Pulmonary artery endothelial cell (primary cell): ENCODE measurements around the gene ZDHHC12. TPM values are rescaled to one million over a fixed set of nuclear protein-coding genes. Genes with fewer than 3 reads are reported as not detected.

Source experiments
- DNase-seq: peaks from one replicate; pipeline ENCODE4 v3.0.0-alpha.2; 2011; ENCODE audit warnings: low read depth, low spot score
- total RNA-seq: library from RNA; depleted of rRNA; stranded (reverse); fragments of >200 nt; gene quantifications from 2 replicates; pipeline ENCODE4 v1.2.3, GENCODE V29; 2014

ZDHHC12 gene
- total RNA-seq, 1 donor from 2014 or later = 34.8 TPM

DNA sequence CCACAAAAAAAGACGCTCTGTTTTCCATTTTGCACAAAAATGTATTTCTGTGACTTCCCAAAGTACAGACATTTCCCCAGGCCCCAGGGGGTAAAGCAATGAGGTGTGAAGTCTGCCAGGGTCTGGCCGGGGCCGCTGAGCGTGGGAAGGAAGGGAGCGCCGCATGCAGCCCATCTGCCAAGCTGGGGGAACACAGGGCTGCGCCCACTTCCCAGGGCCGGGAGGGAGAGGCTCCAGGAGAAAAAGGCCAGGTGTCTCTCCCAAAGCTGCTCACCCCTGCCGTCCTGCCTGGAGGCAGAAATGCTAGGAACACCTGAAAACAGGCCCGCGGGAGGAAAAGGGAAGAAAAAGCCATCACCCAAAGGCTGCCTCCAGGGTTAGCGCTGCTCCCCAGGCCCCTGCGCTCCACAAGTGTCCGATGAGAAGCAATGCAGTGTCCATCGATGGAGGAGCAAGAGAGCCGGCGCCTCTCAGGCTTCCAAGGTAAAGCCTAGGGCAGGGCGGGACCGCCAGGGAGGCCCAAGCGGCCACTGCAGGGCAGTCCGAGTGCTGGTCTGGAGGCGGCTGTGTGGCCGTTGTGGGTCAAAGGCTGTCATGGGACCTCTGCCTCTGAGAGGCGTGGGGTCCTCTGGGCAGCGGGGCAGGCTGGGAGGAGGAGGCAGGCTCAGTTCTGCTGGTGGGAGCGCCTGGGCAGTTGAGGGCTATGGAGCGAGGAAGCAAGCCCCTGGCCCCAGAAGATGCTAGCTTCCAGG lies 6.0 kb upstream of the ZDHHC12 start:
- DNase-seq = no peak

DNA sequence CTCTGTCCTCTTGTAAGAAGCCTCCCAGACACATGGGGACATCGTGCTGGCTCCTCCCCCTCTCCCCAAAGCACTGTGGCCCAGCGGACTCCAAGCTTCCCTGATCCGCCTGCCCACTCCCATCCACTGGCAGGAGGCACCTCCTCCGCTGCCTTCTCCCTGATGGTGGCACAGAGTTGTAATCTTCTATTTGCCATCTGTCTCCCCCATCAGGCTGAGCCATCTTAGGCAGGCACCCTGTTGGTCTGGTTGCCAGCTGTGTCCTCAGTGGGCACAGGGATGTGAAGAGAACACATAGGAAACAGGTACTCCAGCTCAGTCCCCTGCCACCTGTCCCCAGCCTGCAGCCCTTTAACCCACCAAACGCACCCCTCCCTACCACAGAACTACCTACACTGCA lies 5.4 kb upstream of the ZDHHC12 start:
- DNase-seq = no peak

DNA sequence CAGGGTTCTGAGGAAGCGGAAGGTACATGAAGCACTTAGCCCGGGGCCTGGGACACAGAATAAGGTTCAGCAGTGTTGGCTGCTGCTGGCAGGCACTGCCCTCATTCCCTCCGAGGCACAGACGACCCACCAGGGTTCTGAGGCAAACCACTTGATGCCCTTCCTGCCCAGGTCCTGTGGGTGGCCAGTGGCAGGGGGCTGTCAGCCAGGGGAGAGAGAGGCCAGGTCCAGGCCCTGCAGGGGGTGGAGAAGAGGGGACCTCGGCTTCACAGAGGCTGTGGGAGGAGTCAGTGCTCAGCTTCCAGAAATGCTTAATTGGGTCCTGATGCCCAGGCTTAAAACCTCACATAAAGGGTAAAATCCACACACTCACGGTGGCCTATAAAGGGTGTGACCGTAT lies 4.4 kb upstream of the ZDHHC12 start:
- no peak for DNase-seq

DNA sequence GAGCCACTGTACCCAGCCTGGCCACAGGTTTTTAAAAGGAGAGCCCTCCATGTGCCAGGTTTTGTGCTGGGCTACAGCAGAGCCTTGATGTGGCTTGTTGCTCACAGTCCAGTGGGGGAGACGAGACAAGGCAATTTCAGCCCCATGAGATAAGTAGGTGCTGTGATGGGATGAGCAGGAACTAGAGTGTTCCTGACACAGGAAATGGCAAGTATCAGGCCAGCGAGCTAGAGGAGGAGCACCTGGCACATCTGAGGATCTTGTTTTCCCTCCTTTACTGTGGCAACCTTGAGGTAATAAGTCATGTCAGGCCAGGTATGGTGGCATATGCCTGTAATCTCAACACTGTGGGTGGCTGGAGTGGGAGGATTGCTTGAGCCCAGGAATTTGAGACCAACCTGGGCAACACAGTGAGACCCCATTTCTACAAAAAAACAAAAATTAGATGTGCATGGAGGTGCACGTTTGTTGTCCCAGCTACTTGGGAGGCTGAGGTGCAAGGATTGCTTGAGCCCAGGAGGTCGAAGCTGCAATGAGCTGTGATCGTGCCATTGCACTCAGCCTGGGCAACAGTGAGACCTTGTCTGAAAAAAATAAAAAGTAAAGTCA lies 3.8 kb upstream of the ZDHHC12 start:
- no peak for DNase-seq

DNA sequence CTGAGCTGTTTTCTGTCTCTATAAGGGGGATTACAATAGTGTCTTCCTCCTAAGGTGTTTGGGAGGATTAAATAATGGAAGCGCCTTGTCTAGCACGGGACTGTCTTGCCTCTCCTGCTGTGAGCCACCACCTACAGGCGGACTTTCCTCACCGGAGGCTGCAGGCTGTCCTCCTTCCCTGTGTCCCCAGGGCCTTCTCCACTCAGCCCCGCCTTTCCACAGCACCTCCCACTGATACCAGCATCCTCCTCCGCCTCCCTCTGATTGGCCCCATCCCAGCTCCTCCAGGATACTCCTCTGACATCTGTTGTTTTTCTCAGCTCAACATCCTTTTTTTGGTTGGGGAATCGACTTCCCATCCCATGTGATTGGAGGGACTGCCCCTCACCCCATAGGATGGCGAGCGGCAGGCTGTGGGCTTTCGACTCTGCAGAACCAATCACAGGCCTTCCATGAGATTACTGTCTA lies 851 bp upstream of the ZDHHC12 start:
- peak; percentile 35 for DNase-seq

DNA sequence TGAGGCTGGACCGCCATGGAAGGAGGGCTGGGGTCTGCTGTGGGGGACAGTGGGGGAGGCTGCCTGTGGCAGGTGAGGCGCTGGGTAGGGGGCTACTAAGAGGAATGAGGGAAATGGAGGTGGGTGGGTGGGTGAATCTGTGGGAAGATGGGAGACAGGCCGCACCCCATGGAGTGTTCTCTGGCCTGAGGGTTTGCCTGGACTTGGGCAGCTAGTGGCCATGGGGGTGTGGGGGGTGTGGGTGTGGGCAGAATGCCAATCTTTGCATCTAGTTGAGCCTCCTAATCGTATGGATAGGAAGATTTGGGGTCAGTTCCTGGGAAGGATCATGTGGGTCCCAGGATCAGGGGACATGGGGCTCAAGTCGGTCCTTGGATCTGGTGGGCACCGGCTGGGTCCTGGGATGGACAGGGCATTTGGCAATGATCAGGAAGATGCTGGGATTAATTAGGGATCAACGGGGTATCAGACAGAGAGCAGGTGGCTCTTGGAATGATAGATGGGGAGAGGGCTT lies 518 bp downstream of the ZDHHC12 start:
- DNase-seq = no peak

DNA sequence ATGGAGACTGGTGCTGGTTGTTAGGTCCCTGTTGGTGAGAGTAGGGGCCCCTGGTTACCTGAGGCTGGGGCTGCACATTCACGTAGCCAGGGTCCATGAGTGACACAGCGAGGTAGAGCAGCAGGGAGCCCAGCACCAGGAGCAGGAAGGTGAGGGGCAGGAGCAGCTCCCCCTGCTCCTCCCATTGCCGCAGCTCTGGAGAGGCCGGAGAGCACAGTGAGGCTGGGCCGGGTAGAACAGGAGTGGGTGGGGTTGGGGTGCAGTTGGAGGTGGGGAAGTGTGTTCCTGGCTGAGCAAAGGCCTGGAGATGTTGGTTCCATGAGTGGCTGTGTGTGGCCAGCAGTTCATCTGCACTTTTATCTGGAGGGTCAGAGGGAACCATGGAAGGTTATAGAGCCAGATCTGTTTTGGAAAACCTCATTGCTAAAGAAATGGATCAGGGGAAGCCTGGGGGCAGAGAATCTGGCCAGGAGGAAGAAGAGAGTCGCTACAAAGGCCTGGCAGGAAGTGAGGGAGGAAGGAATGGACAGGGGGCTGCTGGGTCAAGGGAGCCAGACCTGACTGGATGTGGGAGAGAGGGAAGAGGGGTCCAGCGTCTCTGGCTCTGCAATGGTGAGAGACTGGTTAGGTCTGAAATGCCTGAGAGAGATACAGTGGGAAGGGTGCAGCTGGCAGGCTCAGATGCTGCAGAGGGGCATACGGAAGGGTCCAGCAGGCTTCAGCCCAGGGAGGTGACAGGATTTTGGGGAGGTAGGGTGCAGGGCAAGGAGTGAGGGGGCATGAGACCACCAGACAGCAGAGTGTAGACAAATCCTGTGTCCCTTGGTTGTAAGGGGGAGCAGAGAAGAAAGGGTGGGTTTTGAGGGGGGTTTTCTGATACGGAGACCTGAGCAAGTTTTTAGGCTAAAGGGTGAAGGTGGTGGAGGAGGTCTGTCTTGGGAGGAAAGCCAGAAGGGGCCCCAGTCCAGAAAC lies 1.3 kb downstream of the ZDHHC12 start:
- DNase-seq = no peak

DNA sequence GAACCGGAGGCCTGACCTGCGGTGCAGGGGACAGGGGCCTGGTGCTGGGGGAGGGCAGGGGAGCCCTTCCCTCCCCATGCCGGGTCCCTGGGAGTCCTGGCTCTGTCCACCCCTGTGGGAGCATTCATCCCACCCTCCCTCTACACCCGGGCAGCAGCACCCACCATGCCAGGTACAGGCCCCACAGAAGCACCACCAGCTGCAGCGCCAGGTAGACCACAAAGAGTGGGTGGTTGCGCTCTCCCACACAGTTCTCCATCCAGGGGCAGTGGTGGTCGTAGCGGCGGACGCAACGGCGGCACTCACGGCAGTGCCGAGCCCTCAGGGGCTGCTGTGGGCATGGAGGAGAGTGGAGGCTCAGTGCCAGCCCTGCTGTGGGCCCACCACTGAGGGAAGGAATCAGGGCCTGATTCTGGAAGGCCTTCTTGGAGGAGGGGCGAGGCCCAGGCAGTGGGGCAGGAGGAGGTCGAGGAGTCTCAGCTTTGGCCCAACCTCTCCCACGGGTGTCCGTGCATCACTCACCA lies 2.4 kb downstream of the ZDHHC12 start:
- DNase-seq = no peak

DNA sequence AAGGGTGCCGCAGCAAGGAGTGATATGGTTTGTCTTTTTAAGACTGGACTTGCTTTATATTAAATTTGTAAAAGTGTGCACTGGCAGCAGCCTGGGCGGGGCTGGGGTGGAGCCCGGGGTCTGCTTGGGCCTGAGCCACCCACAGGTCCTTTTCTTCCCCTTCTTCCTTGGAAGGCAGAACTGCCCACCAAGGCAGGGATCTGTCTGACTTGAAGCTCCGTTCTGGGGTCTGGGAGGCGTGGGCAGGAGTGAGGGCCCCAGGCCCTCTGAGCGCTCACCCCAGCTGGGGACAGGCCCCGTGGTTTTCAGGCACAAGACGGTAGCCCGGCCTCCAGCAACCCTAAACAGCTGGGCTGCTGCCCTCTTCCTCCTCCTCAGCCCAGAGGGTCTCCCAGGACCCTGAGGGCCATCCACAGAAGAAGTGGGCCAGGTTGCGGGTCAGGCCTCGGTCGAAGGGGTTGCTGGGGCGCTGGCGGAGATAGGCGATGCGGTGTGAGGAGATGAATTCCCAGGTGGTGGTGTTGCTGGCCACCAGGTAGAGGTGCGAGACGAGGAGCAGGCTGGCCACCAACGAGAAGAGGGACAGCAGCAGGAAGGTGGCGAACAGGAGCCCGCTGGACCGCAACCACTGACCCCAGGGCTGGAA lies 3.0 kb downstream of the ZDHHC12 start:
- no peak for DNase-seq

DNA sequence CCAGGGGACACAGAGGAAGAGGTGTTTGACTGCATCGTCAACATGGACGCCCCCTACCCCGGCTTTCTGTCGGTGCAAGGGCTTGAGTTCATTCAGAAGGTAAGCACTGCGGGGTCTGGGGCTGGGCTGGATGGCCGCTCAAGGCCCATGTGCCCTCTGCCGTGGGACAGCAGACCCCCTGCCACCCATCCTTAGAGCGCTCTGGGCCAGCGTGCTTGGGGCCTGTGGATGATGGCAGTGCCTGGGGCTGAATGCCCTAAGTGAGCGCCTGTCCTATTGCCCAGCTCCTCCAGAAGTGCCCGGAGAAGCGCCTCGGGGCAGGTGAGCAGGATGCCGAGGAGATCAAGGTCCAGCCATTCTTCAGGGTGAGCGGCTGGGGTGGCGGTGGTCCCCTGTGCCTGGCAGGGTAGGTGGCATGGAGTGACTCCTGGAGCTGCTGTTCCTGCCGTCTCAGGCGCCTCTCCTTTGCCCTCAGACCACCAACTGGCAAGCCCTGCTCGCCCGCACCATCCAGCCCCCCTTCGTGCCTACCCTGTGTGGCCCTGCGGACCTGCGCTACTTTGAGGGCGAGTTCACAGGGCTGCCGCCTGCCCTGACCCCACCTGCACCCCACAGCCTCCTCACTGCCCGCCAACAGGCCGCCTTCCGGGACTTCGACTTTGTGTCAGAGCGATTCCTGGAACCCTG lies 3.9 kb downstream of the ZDHHC12 start:
- no peak for DNase-seq

DNA sequence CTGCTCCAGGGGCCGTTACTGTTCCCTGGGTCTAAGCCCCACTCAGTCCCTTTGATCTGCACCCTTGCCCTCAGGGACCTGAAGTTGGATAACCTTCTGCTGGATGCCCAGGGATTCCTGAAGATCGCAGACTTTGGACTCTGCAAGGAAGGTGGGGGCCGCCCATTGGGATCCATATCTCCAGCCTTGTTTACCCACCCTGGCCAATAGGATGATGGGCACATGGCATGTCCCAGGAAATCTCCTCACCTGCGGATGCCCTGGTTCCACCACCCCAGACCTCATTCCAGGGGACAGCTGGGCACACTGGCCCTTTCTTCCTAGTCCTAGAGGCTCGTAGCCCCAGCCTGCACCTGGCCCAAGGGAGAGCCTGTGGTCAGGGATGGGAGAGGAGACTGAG lies 5.5 kb downstream of the ZDHHC12 start:
- DNase-seq = no peak

DNA sequence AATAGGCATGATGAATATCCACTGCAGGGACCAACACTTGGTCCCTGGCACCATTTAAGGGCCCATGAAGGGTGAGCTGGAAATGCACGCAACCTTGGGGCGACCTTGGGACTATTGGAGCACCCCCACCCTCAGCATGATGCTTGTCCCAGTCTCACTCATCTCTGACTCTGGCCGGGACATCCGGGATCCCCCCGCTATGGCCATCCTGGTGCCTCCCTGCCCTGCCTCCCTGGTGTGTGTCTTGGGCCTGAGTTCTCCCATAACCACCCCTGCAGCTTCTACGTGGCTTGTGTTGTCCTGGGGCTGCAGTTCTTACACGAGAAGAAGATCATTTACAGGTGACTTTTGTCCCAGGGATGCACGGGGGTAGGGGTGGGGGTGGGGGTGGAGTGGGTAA lies 5.9 kb downstream of the ZDHHC12 start:
- no peak for DNase-seq

DNA sequence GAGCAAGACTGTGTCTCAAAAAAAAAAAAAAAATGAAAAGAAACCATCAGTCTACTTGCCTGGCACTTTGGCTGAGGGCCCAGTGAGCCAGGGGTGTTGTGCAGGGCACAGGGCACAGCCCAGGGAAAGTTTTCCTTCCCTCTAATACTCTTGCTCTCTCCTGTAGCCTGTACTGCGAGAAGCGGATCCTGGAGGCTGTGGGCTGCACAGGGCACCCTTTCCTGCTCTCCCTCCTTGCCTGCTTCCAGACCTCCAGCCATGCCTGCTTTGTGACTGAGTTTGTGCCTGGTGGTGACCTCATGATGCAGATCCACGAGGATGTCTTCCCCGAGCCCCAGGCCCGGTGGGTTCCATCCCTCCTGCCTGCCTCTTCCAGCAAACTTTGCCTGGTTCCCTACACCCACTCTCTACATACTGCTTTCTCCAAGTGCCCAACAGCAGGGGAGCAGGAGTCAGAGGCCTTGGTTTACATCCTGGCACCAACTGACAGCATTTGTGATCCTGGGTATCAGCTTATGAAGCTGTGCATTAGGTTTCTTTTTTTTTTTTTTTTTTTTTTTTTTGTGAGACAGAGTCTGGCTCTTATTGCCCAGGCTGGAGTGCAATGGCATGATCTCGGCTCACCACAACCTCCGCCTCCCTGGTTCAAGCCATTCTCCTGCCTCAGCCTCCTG lies 7.2 kb downstream of the ZDHHC12 start:
- DNase-seq = no peak

DNA sequence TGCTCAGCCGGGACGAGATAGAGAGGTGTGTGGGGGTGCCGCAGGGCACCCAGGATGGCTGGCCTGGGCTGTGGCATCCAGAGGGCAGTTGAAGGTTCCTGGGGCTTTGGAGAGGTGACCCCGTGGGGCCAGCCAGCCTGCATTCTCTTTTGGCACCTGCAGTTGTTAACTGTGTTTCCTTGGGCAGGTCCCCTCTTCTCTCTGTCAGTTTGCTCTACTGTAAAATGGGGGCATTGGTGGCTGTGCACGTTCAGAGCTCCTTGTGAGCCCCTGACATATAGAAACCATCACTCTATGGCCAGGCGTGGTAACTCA lies 8.5 kb downstream of the ZDHHC12 start:
- DNase-seq = no peak

DNA sequence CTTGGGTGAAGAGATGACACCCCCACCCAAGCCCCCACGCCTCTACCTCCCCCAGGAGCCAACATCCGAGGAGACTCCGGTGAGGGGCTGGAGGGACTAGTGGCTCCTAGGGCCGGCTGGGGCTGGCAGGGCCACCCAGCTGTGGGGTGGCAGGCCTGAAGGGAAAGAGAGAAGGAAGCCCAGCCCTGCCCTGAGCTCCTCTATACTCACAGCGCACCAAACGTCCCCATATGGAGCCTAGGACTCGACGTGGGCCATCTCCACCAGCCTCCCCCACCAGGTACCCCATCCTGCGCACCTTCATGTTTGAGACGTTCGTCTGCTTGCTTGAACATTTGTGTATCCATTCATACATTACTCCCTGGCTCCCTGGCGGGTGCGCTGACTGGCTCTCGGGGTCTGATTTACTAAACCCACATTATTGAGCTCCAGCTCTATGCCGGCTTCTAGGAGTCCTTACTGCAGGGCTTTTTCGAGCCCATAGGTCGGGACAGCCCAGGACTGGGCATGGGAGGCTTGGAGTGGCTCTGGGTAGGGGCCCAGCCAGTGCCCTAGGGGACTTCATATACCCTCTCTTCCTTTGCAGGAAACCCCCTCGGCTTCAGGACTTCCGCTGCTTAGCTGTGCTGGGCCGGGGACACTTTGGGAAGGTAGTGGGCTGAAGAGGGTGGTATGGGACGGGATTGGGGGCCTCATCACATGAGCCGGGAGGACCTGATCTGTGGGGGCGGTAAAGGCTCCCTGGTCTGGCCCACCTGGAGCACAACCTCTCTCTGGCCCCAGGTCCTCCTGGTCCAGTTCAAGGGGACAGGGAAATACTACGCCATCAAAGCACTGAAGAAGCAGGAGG lies 9.1 kb downstream of the ZDHHC12 start:
- DNase-seq = no peak

DNA sequence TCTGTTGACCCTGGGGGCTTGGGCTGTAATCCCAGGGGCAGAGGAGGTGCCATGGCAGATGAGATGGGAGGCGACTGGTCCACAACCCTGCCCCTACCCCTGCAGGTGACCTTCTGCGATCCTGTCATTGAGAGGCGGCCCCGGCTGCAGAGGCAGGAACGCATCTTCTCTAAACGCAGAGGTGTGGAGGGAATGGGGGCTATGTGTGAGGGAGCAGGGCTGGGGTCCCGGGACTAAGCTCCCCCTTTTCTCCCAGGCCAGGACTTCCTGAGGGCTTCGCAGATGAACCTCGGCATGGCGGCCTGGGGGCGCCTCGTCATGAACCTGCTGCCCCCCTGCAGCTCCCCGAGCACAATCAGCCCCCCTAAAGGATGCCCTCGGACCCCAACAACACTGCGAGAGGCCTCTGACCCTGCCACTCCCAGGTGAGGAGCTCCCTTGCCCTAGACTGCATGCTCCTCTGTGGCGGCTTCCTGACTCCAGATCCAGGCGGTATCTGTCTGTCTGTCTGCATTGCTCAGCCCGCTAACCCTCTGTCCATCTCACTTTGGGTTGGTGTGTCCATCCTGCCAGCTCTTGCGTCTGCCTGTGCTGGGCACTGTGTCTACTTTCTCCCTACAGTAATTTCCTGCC lies 9.9 kb downstream of the ZDHHC12 start:
- DNase-seq = no peak

DNA sequence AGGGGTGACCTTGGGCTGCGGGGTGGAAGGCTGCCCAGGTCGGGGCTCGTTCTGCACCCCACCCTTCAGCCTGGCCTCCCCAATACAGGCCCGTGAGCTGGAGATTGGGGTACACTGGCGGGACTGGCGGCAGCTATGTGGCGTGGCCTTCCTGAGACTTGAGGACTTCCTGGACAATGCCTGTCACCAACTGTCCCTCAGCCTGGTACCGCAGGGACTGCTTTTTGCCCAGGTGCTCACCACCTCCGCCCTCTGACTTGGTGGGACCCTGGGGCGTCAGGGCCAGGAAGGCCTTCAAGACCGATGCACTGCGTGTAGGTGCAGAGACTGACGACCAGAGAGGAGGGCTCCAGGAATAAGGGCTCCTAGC lies 10.5 kb downstream of the ZDHHC12 start:
- no peak for DNase-seq
